Measurements from ENCODE around the gene KHNYN.
"Not testable (repeated sequence)": the region's sequence is repeated elsewhere in the genome, so short reads cannot be mapped to it uniquely, and the experiment has no call there.

Gene KHNYN

GRCh38 chr14:24429395-24430142 is at the start of gene KHNYN, which contains the start of gene CBLN3:
KHNYN (plus strand) TSS chr14:24429954; CDS start chr14:24430731, 777 bp downstream.
CBLN3 (minus strand) TSS chr14:24429668; CDS start chr14:24429054, 614 bp downstream.
- DNase-seq = peak; percentile 91

GRCh38 chr14:24381363-24382063 is 48.2 kb upstream of the KHNYN start:
- no peak for DNase-seq

DNA sequence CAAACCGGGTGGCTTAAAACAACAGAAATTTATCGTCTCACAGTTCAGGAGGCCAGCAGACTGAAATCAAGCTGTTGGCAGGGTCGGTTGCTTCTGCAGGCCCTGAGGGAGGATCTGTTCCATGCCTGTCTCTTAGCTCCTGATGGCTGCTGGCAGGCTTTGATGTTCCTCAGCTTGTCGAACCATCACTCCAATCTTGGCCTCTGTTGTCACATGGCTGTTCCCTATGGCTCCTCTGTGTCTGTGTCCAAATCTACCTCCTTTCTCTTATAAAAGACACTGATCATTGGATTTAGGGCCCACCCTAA is 47.7 kb upstream of the KHNYN start:
- DNase-seq = no peak

- no peak for DNase-seq
These were observed 45.6 kb upstream of the KHNYN start for GRCh38 chr14:24384169-24384568.

DNA sequence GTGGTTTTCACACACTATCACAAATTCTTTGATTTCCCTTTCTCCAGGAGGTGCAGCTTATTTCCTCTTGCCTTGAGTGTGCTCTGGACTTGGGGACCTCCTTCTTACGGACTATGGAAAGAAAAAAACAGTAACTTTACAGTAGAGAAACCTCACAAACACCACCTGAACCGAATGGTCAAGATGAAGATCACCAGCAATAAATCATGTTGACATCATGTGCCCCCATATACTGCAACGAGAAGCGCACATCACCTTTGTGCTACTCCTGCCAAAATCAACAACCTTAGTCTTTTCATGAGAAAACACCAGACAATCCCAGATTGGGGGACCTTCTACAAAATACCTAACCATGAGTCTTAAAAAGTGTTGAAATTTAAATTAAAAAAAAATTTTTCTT is 44.2 kb upstream of the KHNYN start:
- no peak for DNase-seq

- no peak for DNase-seq
These were observed 42.8 kb upstream of the KHNYN start for GRCh38 chr14:24387009-24387345.

DNA sequence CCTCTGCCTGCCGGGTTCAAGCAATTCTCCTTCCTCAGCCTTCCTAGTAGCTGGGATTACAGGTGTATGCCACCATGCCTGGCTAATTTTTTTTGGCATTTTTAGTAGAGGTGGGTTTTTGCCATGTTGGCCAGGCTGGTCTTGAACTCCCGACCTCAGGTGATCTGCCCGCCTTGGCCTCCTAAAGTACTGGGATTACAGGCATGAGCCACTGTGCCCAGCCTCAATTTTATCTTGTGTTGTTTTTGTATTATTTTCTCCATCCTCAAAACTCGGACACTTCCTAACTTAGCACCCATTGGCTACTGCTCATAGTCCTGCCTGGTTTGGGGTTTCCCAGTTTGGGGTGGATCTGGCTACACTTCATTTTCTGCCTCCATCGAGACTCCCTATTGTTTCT is 42.2 kb upstream of the KHNYN start:
- not testable (repeated sequence) for DNase-seq

DNA sequence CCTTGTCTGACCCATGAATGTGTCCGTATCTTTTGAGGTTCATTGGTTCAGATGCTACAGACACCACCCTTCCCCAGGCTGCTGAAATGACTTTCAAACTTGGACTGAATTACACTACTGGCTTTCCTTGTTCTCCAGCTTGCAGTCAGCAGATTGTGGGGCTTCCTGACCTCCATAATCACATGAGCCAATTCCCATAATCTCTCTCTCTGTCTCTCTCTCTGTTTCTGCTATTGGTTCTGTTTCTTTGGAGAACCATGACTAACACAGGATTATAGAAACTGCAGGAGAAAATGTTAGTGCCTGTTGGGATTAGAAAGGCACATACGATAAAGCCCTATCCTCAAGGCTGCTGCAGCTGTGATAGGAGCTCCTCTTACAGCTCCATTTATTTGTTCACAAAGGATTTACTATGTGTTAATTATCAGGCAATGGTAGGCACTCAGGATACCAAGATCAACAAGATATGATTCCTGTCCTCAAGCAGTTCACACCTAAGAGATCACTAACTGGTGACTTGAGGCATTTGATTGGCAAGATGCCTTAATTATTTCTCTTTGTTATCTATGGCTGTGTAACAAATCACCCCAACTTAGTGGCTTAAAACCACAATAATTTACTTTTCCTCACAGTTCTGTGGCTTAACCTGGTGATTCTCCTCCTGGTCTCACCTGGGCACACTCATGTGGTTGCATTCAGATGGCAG is 41.1 kb upstream of the KHNYN start:
- no peak for DNase-seq

- no peak for DNase-seq
These were observed 40.4 kb upstream of the KHNYN start for GRCh38 chr14:24389226-24389848.

DNA sequence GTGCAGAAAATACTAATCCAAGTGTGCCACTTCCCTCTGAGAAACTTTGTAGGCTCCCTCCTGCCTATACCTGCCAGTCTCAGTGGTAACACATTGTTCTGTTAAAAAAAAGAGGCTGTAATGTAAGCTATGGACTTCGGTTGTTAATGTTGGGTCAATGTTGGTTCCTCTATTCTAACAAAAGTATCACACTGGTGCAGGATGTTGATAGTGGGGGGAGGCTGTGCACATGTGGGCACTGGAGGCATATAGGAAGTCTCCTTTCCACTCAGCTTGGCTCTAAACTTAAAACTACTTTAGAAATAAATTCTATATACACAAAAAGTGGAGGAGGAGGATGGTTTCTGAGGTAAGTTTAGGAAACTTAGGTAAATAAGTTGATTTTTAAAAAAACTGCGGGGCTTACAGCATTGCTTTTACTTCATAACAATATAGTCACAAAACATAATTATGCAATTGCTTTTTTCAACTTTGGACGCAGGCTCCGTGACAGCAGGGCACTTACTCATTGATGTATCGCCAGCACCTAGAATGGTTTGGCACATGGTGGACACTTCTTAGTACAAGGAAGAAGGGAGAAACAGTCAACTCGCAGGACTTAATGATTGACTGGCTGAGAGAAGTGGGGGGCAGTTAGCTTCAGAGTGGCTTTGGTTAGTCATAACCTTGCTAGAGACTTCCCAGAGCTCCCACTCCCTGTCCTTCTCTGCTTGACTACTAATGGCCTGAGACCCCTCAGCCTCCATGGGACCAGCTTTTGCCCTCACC is 38.9 kb upstream of the KHNYN start:
- no peak for DNase-seq

- no peak for DNase-seq
These were observed 37.2 kb upstream of the KHNYN start for GRCh38 chr14:24392325-24393091.

DNA sequence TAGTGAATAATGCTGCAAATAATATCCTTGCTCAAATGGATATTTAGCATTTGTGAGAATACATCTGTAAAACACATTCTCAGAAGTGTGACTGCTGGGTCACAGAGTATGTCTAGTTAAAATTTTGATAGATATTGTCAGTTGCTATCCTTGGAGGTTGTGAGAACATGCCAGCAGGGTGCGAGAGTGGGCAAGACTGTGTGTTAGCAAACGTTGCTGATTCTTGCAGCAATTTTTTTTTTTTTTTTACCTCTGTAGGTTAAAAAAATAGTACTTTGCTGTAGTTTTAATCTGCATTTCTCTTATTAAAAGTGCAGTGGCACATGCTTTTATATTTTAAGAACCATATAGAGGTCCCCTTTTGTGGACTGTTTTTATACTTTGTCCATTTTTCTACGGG is 35.5 kb upstream of the KHNYN start:
- DNase-seq = no peak

DNA sequence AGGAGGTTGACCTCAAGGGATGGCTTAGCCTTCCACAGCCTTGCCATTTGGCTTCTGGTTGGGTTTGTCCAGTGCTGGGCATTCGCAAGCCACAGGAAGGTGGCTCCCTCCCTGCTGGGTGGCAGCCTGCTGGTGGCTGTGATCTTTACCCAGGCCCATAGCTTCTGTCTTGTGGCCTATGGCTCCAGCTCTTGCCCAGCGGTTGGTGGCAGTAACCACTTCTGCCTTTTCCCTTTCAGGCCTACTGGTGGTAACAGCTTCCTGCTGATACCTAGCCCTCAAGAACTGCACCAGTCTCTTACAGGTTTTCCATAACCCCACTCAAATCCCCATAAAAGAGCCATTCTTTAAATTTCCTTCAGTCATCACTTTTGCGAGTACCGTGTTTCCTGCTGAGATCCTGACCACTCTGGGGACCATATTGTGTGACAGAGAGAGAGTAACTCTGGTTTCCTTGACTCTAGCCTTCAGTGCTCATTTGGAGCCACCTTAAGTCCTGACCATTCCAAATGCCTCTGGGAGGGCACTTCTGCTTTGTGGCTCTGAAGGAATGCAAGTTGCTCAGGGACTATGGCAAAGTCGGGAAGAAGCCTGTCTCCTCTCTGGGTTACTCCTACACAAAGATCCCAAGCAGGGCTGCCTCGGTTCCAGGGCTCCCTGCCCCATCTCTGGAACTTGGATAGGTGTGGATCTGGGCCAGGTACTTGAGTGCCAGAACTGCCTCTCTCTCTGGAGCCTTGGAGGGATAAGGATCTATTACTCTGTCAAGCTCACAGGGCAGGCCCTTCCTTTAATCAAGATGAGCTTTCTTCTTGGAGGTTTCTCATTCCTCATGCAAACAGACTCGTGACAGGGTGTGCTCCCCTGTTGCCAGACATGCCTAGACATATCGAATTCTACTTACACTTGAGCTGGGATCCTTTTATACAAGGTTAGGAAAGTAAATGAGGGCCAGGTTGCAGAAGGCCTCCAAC is 33.9 kb upstream of the KHNYN start:
- DNase-seq = no peak

- DNase-seq = no peak
These were observed 32.0 kb upstream of the KHNYN start for GRCh38 chr14:24397639-24398292.

- no peak for DNase-seq
These were observed 31.5 kb upstream of the KHNYN start for GRCh38 chr14:24398293-24398652.

GRCh38 chr14:24398653-24399446 is 30.9 kb upstream of the KHNYN start, which contains the start of gene NYNRIN:
NYNRIN (plus strand) TSS chr14:24399003; CDS start chr14:24399247, 244 bp downstream.
- DNase-seq = peak; percentile 8

- no peak for DNase-seq
These were observed 30.3 kb upstream of the KHNYN start for GRCh38 chr14:24399447-24399822.

- no peak for DNase-seq
These were observed 29.6 kb upstream of the KHNYN start for GRCh38 chr14:24399999-24400718.

All from CD4-positive, alpha-beta T cell treated with Interleukin-4 for 4 hours (primary cell).